ENCODE measurements around the gene RBM19.

DNA sequence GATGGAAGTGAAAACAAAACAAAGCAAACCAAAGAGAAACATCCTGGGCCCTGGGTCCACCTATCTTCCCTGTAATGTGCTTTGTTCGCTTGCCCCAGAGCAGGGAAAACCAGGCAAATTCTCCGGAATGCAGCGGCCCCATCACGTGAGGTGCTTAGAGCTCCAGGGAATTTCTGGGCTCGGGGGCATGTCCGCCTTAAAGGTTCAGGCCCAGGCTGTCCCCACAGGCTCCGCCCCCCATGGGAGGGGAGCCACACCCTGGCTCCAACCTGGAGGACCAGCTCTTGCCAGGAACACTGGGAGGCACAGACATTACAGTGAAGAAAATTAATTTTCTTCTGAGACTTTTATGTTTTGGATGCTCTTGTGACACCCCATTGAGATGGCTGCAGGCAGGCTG lies 69.9 kb downstream of the RBM19 start:
- TF ChIP-seq CTCF (IDR thresholded peaks at IDR 0.05; ENCODE audit: low read depth, low read length, missing input control): no peak
- TF ChIP-seq JUND (IDR thresholded peaks at IDR 0.05): no peak
- no peak for TF ChIP-seq EGR1 (IDR thresholded peaks at IDR 0.05; ENCODE audit: low read depth in 2 of 2)
- TF ChIP-seq, protein P1, sequence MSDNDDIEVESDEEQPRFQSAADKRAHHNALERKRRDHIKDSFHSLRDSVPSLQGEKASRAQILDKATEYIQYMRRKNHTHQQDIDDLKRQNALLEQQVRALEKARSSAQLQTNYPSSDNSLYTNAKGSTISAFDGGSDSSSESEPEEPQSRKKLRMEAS (IDR thresholded peaks at IDR 0.05): no peak
- TF ChIP-seq YY1 (IDR thresholded peaks at IDR 0.05): no peak
- no peak for TF ChIP-seq FOXA1 (IDR thresholded peaks at IDR 0.05)
- no peak for TF ChIP-seq RAD21 (IDR thresholded peaks at IDR 0.05)
